Activated CD4-positive, alpha-beta T cell treated with anti-CD3 and anti-CD28 coated beads for 36 hours (primary cell): ENCODE results near the gene CALCB. TPM values are rescaled to one million over a fixed set of nuclear protein-coding genes. Genes with fewer than 3 reads are reported as not detected.

ENCODE experiments used
- ATAC-seq: fragments of 200-7000 bp; cut with Tn5 transposase; one replicate; pipeline ENCODE4 v1.10.0; 2021; ENCODE audit warnings: mild to moderate bottlenecking, moderate library complexity
- CTCF ChIA-PET: fragments of 350-600 bp; sonication (Branson Sonifier 250); formaldehyde crosslinking; loops from one replicate; lab custom pipeline; 2021; ENCODE audit warnings: antibody characterized with exemption; lab: Charles Lee
- POLR2A ChIA-PET: fragments of 350-600 bp; sonication (Branson Sonifier 250); formaldehyde crosslinking; loops from one replicate; lab custom pipeline; 2021; ENCODE audit warnings: antibody characterized with exemption, inconsistent platforms; lab: Charles Lee
- DNase-seq: peaks from one replicate; pipeline ENCODE4 v3.0.0-alpha.2; 2020
- H3K27ac Mint-ChIP-seq: one replicate; pipeline ENCODE4 v1.8.0; 2021; ENCODE audit warnings: mixed read lengths
- H3K27me3 Mint-ChIP-seq: one replicate; pipeline ENCODE4 v1.8.0; 2021; ENCODE audit warnings: mixed read lengths
- H3K36me3 Mint-ChIP-seq: one replicate; pipeline ENCODE4 v1.8.0; 2021; ENCODE audit warnings: low read depth, mixed read lengths
- H3K4me1 Mint-ChIP-seq: one replicate; pipeline ENCODE4 v1.8.0; 2021; ENCODE audit warnings: mixed read lengths
- H3K4me3 Mint-ChIP-seq: one replicate; pipeline ENCODE4 v1.8.0; 2021; ENCODE audit warnings: mild to moderate bottlenecking, moderate library complexity, mixed read lengths
- H3K9me3 Mint-ChIP-seq: one replicate; pipeline ENCODE4 v1.8.0; 2021; ENCODE audit warnings: low read depth, mixed read lengths
- intact Hi-C, 2 experiments: fragments of 100-400 bp; cut with DNase I in 1 of 2; cut with micrococcal nuclease in 1 of 2; formaldehyde crosslinking; loops; one replicate each; pipeline versions ENCODE4 v1.14.2 to v1.15.1; 2022 to 2024; cut with DNase I, micrococcal nuclease
- total RNA-seq, 2 experiments: library from RNA; stranded (reverse); gene quantifications; one replicate each; pipeline ENCODE4 v1.2.3, GENCODE V29; 2021

CALCB gene
- total RNA-seq, 2 experiments from 2014 or later, result 3.5 to 6.8 TPM

GRCh38 chr11:15106201-15106965 lies 33.0 kb downstream of the CALCB start:
- Mint-ChIP-seq H3K9me3 (no peaks in the 10 kb centered on the region), H3K36me3 (no peaks in the 10 kb centered on the region), H3K27me3 (no peaks in the 10 kb centered on the region), H3K27ac (no peak overlapping the region), H3K4me1 (peaks cover under 1% of the 10 kb centered on the region), H3K4me3 (no peak overlapping the region)
- ChIA-PET CTCF (interaction anchor here (0.5 to 3.2 kb wide), 8 partner anchors 7 to 197 kb away, joined by 3 to 20 read pairs (median 3); no protein-coding TSS in a partner anchor), POLR2A (no interaction called here)
- intact Hi-C loops, result no loop called here
- ATAC-seq, result no peak
- no peak for DNase-seq

DNA sequence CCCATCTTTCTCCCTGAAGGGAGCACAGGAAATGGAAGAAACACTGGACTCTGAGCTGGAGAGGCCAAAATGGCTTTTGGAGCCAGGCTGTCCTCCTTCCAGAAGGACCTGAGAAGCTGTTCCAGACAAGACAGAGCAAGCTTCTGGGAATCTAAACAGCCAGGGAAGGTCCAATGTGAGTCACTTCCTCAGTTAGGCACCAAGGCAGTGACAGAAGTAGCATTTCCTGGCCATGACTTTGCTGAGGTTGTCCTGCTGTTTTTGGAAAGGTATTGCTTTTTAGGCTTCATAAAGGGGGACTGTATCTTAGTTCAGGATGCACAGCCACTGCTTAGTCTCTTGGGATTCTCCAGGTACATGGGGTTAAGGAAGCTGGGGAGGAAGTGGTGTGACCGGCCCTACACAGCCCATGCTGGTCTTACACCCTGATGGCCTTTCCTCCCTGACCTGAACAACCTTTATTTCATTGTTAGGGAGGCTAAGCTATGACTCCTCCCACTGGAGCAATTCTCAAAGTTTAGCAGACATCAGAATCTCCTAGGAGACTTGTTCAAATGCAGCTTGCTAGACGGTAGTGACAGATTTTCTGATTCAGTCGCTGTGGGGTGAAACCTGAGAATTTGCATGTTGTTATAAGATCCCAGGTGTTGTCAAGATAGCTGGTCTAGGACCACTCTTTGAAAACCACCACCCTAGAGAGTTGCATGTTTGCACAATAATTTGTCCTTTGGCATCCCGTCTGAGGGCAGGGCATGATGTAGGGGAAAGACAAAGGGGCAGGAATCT lies 34.5 kb downstream of the CALCB start:
- Mint-ChIP-seq H3K4me1 (no peaks in the 10 kb centered on the region), H3K4me3 (no peak overlapping the region), H3K9me3 (no peaks in the 10 kb centered on the region), H3K27me3 (no peaks in the 10 kb centered on the region), H3K36me3 (no peaks in the 10 kb centered on the region), H3K27ac (no peak overlapping the region)
- no peak for DNase-seq
- POLR2A ChIA-PET, result no interaction called here
- intact Hi-C loops, result no loop called here
- ATAC-seq, result no peak
- CTCF ChIA-PET, result interaction anchor here (4.3 kb wide), 1 partner anchor 8 kb away, joined by 22 read pairs; no protein-coding TSS in a partner anchor

DNA sequence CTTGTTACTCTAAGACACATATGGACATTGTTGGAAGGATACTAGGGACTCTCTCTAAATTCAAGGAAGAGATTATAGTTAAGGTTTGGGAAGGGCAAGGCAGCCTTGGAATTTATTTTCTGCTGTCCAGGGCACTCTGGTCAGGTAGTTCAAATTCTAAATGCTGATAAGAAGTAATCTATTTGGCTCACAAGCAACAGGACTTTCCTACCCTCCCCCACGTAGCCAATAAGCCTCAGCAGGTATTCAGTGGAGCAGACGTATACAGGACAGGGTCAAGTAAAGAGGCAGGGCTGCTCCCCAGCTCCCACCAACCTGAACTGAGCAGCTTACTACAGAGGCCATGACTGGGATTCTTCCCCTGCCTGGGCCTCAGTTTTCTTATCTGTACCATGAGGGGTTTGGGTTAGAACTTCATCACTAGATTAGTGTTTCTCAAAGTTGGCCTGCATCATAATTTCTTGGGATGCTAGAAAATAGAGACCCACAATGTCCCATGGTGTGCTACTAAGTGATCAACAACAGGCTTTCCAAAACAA lies 35.3 kb downstream of the CALCB start:
- Mint-ChIP-seq H3K27me3 (peaks cover 3% of the 10 kb centered on the region), H3K4me3 (no peak overlapping the region), H3K9me3 (no peaks in the 10 kb centered on the region), H3K4me1 (peaks cover 3% of the 10 kb centered on the region), H3K36me3 (no peaks in the 10 kb centered on the region), H3K27ac (no peak overlapping the region)
- POLR2A ChIA-PET, result no interaction called here
- DNase-seq (no peak), ATAC-seq (no peak)
- intact Hi-C loops, result no loop called here
- CTCF ChIA-PET, result interaction anchor here (4.3 kb wide), 1 partner anchor 8 kb away, joined by 22 read pairs; no protein-coding TSS in a partner anchor

- intact Hi-C loops, result no loop called here
These were observed 36.2 kb downstream of the CALCB start for GRCh38 chr11:15109602-15110001.

GRCh38 chr11:15111215-15111614 lies 37.8 kb downstream of the CALCB start:
- ChIA-PET POLR2A (no interaction called here), CTCF (interaction anchor here (1.1 to 4.3 kb wide), 2 partner anchors 11 to 203 kb away, joined by 4 to 22 read pairs; no protein-coding TSS in a partner anchor)
- intact Hi-C loops, result no loop called here
- DNase-seq (no peak), ATAC-seq (no peak)
- Mint-ChIP-seq H3K4me1 (peaks cover 8% of the 10 kb centered on the region), H3K27ac (no peak overlapping the region), H3K9me3 (no peaks in the 10 kb centered on the region), H3K27me3 (peaks cover 20% of the 10 kb centered on the region), H3K36me3 (no peaks in the 10 kb centered on the region), H3K4me3 (no peak overlapping the region)

More at GRCh38 chr11:15109602-15110001, 36.2 kb downstream of the CALCB start:
- ATAC-seq (no peak), DNase-seq (no peak)
- Mint-ChIP-seq H3K36me3 (no peaks in the 10 kb centered on the region), H3K4me1 (peaks cover 5% of the 10 kb centered on the region), H3K27ac (no peak overlapping the region), H3K27me3 (peaks cover 8% of the 10 kb centered on the region), H3K9me3 (no peaks in the 10 kb centered on the region), H3K4me3 (no peak overlapping the region)
- ChIA-PET CTCF (interaction anchor here (4.3 kb wide), 1 partner anchor 9 kb away, joined by 22 read pairs; no protein-coding TSS in a partner anchor), POLR2A (interaction anchor here (0.7 kb wide), 1 partner anchor 9 kb away, joined by 3 read pairs; no protein-coding TSS in a partner anchor)

GRCh38 chr11:15112131-15112541 lies 38.7 kb downstream of the CALCB start:
- H3K27ac Mint-ChIP-seq, result no peak overlapping the region
- H3K27me3 Mint-ChIP-seq, result peaks cover 28% of the 10 kb centered on the region
- H3K4me3 Mint-ChIP-seq, result no peak overlapping the region
- peaks cover 8% of the 10 kb centered on the region for H3K4me1 Mint-ChIP-seq
- ChIA-PET POLR2A (no interaction called here), CTCF (interaction anchor here (0.6 to 4.3 kb wide), 3 partner anchors 12 to 851 kb away, joined by 3 to 22 read pairs (median 3); no protein-coding TSS in a partner anchor)
- ATAC-seq, result no peak
- intact Hi-C loops, result no loop called here
- no peak for DNase-seq
- no peaks in the 10 kb centered on the region for H3K36me3 Mint-ChIP-seq
- H3K9me3 Mint-ChIP-seq, result no peaks in the 10 kb centered on the region

GRCh38 chr11:15113381-15113780 lies 40.0 kb downstream of the CALCB start:
- intact Hi-C loops, result no loop called here
- no peaks in the 10 kb centered on the region for H3K36me3 Mint-ChIP-seq
- no peaks in the 10 kb centered on the region for H3K9me3 Mint-ChIP-seq
- H3K4me1 Mint-ChIP-seq, result peaks cover 8% of the 10 kb centered on the region
- DNase-seq, result peak; percentile 18
- ChIA-PET POLR2A (no interaction called here), CTCF (interaction anchor here (0.9 to 1.4 kb wide), 3 partner anchors 8 to 14 kb away, joined by 3 to 4 read pairs (median 3); no protein-coding TSS in a partner anchor)
- no peak overlapping the region for H3K4me3 Mint-ChIP-seq
- peaks cover 35% of the 10 kb centered on the region for H3K27me3 Mint-ChIP-seq
- no peak overlapping the region for H3K27ac Mint-ChIP-seq
- ATAC-seq, result peak; percentile 62

GRCh38 chr11:15114501-15115475 lies 41.4 kb downstream of the CALCB start, which contains the start of gene INSC:
TSS of gene INSC (plus strand) at chr11:15114923. CDS start at chr11:15149175, 34,252 bp downstream.
- Mint-ChIP-seq H3K9me3 (no peaks in the 10 kb centered on the region), H3K27ac (no peak within 1 kb of the TSS), H3K4me3 (no peak within 1 kb of the TSS), H3K4me1 (peaks cover 11% of the 10 kb centered on the region), H3K27me3 (peaks cover 40% of the 10 kb centered on the region), H3K36me3 (no peaks in the 10 kb centered on the region)
- no peak for ATAC-seq
- ChIA-PET CTCF (interaction anchor here (0.5 to 1.4 kb wide), 6 partner anchors 9 to 77 kb away, joined by 3 to 5 read pairs (median 3); no protein-coding TSS in a partner anchor), POLR2A (no interaction called here)
- no peak for DNase-seq
- intact Hi-C loops, result no loop called here

- CTCF ChIA-PET, result interaction anchor here (1.0 kb wide), 2 partner anchors 10 to 22 kb away, joined by 3 read pairs; no protein-coding TSS in a partner anchor
These were observed 42.3 kb downstream of the CALCB start for GRCh38 chr11:15115686-15116085.

GRCh38 chr11:15117751-15118150 lies 44.4 kb downstream of the CALCB start:
- Mint-ChIP-seq H3K27ac (no peak overlapping the region), H3K27me3 (peaks cover 48% of the 10 kb centered on the region), H3K9me3 (no peaks in the 10 kb centered on the region), H3K4me3 (no peak overlapping the region), H3K4me1 (peaks cover 11% of the 10 kb centered on the region), H3K36me3 (no peaks in the 10 kb centered on the region)
- intact Hi-C loops, result no loop called here
- no peak for ATAC-seq
- no peak for DNase-seq
- POLR2A ChIA-PET, result no interaction called here
- CTCF ChIA-PET, result interaction anchor here (1.7 kb wide), 1 partner anchor 90 kb away, joined by 3 read pairs; no protein-coding TSS in a partner anchor

More at GRCh38 chr11:15115686-15116085, 42.3 kb downstream of the CALCB start:
- no peak for ATAC-seq
- no peaks in the 10 kb centered on the region for H3K36me3 Mint-ChIP-seq
- H3K9me3 Mint-ChIP-seq, result no peaks in the 10 kb centered on the region
- DNase-seq, result no peak
- POLR2A ChIA-PET, result interaction anchor here (0.6 kb wide), 1 partner anchor 109 kb away, joined by 3 read pairs; no protein-coding TSS in a partner anchor
- peaks cover 44% of the 10 kb centered on the region for H3K27me3 Mint-ChIP-seq
- H3K4me3 Mint-ChIP-seq, result no peak overlapping the region
- intact Hi-C loops, result no loop called here
- peaks cover 11% of the 10 kb centered on the region for H3K4me1 Mint-ChIP-seq
- H3K27ac Mint-ChIP-seq, result no peak overlapping the region
